ENCODE results near the gene CCDC78. TPM values are rescaled to one million over a fixed set of nuclear protein-coding genes. Genes with fewer than 3 reads are reported as not detected.

The CCDC78 gene
- total RNA-seq, 1 donor from 2014 or later, result 3.2 TPM

DNA sequence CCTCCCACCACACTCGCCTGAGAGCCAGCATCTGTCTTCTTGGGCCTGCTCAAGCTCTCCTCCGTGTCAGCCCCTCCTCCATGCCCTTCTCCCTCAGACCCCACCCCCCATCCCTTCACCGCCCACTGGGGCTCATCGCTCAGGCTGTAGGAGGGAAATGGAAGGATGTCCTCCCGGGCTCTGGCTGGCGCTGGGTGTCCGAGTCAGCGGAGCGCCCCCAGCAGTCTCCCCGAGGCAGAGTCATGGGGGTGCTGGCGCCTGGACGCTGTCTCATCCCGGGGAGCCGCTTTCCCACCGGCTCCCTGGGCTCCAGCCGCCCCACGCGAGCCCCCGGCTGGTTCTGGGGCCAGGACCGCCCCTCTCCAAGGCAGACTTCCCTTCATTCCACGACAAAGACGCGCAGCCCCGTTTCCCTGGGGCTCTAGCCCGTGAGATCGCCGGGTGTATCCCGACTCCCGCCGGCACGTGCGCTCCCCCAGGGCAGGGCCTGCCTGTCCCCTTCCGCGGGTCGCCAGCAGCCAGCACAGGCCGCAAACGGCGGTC, 5.7 kb downstream of the CCDC78 start:
- Mint-ChIP-seq H3K36me3 (no peaks in the 10 kb centered on the region), H3K4me3 (peak overlapping the region; percentile 77), H3K27me3 (ENCODE audit: low read depth) (peaks cover 19% of the 10 kb centered on the region), H3K9me3 (no peaks in the 10 kb centered on the region), H3K4me1 (peaks cover 13% of the 10 kb centered on the region), H3K27ac (peak overlapping the region; percentile 92)
- DNase-seq (ENCODE audit: low spot score in 2 of 2, unreplicated experiment in 2 of 2), result no peak
- no peak for TF ChIP-seq CTCF (IDR thresholded peaks at IDR 0.05; ENCODE audit: unreplicated experiment)

DNA sequence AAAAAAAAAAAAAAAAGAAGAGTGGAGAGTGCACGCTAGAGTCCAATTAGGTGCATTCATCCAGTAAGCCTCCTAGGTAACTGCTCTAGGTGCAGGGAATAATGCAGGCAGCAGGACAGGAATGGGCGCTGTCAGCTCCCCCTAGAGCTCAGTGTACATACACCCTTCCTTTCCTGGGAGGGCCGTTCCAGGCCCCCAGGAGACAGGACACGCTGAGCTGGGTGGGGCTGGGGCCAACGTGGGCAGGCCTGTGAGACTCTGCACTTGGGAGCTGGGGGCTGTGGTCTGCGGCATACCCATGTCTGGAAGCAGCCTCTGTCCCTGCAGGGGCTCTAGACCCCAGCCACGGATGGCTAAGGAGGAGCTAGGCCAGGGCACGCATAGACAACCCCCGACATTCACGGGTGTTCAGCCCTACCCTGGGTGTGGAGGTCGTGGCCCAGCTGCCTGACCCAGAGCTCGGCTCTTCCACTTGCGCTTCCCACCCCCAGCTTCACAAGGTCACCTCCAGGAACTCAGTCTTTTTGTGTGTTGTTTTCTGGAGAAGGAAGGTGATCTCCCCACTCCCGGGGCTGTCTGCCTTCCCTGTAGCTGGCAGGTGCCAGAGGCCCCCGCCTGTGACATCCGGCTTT, 6.3 kb downstream of the CCDC78 start:
- TF ChIP-seq CTCF (IDR thresholded peaks at IDR 0.05; ENCODE audit: unreplicated experiment), result no peak
- H3K27me3 Mint-ChIP-seq (ENCODE audit: low read depth), result peaks cover 14% of the 10 kb centered on the region

DNA sequence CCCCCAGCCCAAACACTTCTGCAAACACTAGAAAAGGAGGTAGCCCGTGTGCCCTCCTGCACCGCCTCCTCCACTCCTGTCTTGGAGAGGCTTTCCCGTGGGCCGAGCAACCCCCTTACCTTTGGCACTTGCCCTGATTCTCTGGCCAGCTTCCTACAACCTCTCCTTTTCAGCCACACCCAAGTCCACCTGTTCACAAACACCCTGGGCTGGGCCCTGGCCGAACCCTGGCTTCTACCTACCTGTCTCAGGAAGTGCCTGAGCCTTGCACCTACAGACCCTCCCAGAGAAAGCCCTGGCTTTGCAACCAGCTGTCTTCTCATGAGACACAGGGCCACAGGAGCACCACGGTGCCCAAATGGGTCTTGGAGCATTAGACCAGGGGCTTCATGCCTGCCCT, 7.3 kb downstream of the CCDC78 start:
- TF ChIP-seq CTCF (IDR thresholded peaks at IDR 0.05; ENCODE audit: unreplicated experiment), result no peak
- Mint-ChIP-seq H3K36me3 (no peaks in the 10 kb centered on the region), H3K27me3 (ENCODE audit: low read depth) (peaks cover 22% of the 10 kb centered on the region), H3K4me1 (peaks cover 13% of the 10 kb centered on the region), H3K9me3 (no peaks in the 10 kb centered on the region), H3K27ac (no peak overlapping the region), H3K4me3 (no peak overlapping the region)
- DNase-seq (ENCODE audit: low spot score in 2 of 2, unreplicated experiment in 2 of 2), result no peak

More for the DNA sequence above, 6.3 kb downstream of the CCDC78 start:
- Mint-ChIP-seq H3K4me1 (peaks cover 13% of the 10 kb centered on the region), H3K4me3 (peak overlapping the region; percentile 77), H3K9me3 (no peaks in the 10 kb centered on the region), H3K36me3 (no peaks in the 10 kb centered on the region), H3K27ac (peak overlapping the region; percentile 92)
- DNase-seq (ENCODE audit: low spot score in 2 of 2, unreplicated experiment in 2 of 2), result no peak

DNA sequence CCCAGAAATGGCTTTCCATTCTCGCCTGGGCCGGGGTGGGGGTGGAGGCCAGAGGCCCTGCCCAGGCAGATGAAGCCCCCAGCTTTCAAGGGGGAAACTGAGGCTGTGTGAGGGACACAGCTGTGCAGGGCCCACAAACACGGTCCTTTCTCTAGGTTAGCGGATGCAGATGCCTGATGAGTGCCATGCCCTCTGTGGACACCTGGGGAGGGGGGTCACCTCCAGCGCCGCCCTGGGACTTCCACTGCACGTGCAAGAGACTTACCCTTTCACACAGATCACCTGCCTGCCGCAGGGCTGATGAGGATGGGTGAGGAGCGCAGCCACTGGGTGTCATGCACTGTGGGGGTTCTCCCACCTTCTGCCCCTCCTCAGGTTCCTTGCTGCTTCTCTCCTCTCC, 7.9 kb downstream of the CCDC78 start:
- no peak for DNase-seq (ENCODE audit: low spot score in 2 of 2, unreplicated experiment in 2 of 2)
- no peak overlapping the region for H3K4me3 Mint-ChIP-seq
- H3K27me3 Mint-ChIP-seq (ENCODE audit: low read depth), result peaks cover 27% of the 10 kb centered on the region
- no peak for TF ChIP-seq CTCF (IDR thresholded peaks at IDR 0.05; ENCODE audit: unreplicated experiment)
- no peaks in the 10 kb centered on the region for H3K9me3 Mint-ChIP-seq
- no peak overlapping the region for H3K27ac Mint-ChIP-seq
- peaks cover 13% of the 10 kb centered on the region for H3K4me1 Mint-ChIP-seq
- H3K36me3 Mint-ChIP-seq, result no peaks in the 10 kb centered on the region

- H3K4me3 Mint-ChIP-seq, result no peak overlapping the region
- no peak overlapping the region for H3K27ac Mint-ChIP-seq
- peaks cover 32% of the 10 kb centered on the region for H3K27me3 Mint-ChIP-seq (ENCODE audit: low read depth)
- no peaks in the 10 kb centered on the region for H3K9me3 Mint-ChIP-seq
- DNase-seq (ENCODE audit: low spot score in 2 of 2, unreplicated experiment in 2 of 2), result no peak
- H3K4me1 Mint-ChIP-seq, result peaks cover 13% of the 10 kb centered on the region
- no peaks in the 10 kb centered on the region for H3K36me3 Mint-ChIP-seq
- no peak for TF ChIP-seq CTCF (IDR thresholded peaks at IDR 0.05; ENCODE audit: unreplicated experiment)
Measured at GRCh38 chr16:717450-718245, 8.6 kb downstream of the CCDC78 start.

All from mesothelial cell of epicardium (in vitro differentiated cells).